Gastrocnemius medialis (tissue), 4 donors: ENCODE measurements around the gene TSPYL6. TPM values are rescaled to one million over a fixed set of nuclear protein-coding genes. Genes with fewer than 3 reads are reported as not detected.
A peak's percentile ranks its signal among the peaks of the same experiment; 100 is the strongest.

Experiments used
- ATAC-seq, 2 donors: fragments of 150-250 bp; one replicate each; pipeline ENCODE4 v1.9.1; 2016
- DNase-seq, 2 donors: peaks; one replicate each; pipeline ENCODE4 v3.0.0-alpha.2; 2019
- H3K27ac ChIP-seq, 4 donors: fragments of 200-600 bp; sonication (generic); 1 replicate in 1 of 4; 2 replicates in 3 of 4; pipeline ENCODE4 v1.5.1; 2016 to 2018; ENCODE audit warnings: mild to moderate bottlenecking in 2 of 4, moderate library complexity in 1 of 4
- H3K27me3 ChIP-seq, 3 donors: fragments of 200-600 bp; sonication (generic) in 2 of 3; 1 replicate in 1 of 3; 2 replicates in 2 of 3; pipeline versions ENCODE4 v1.5.1 to v1.6.0; 2016 to 2019; ENCODE audit warnings: mild to moderate bottlenecking in 1 of 3, moderate library complexity in 1 of 3
- H3K36me3 ChIP-seq, 2 donors: fragments of 200-600 bp; sonication (generic) in 1 of 2; one replicate each; pipeline ENCODE4 v1.5.1; 2017 to 2018
- H3K4me1 ChIP-seq, 2 donors: fragments of 200-600 bp; sonication (generic) in 1 of 2; one replicate each; pipeline ENCODE4 v1.5.1; 2016 to 2017; ENCODE audit warnings: mild to moderate bottlenecking in 2 of 2
- H3K4me3 ChIP-seq, 4 donors: fragments of 200-600 bp; sonication (generic) in 3 of 4; 1 replicate in 1 of 4; 2 replicates in 3 of 4; pipeline ENCODE4 v1.5.1; 2016 to 2019; ENCODE audit warnings: mild to moderate bottlenecking in 2 of 4
- H3K9me3 ChIP-seq, 3 donors: fragments of 200-600 bp; sonication (generic) in 2 of 3; 1 replicate in 1 of 3; 2 replicates in 2 of 3; pipeline ENCODE4 v1.5.1; 2016 to 2019
- POLR2A ChIP-seq, 2 donors: fragments of 450-650 bp; IDR thresholded peaks; one replicate each; pipeline ENCODE4 v1.6.1; 2017; ENCODE audit warnings: antibody characterized with exemption in 2 of 2, mild to moderate bottlenecking in 2 of 2, moderate library complexity in 2 of 2
- in situ Hi-C, 4 donors: fragments of 200-750 bp; cut with MboI; loops; one replicate each; pipeline versions ENCODE4 v1.15.0 to v1.8.0; 2017; ENCODE audit warnings: low sequenced_read_pairs in 4 of 4
- intact Hi-C: fragments of 100-400 bp; cut with DNase I; formaldehyde crosslinking; loops from one replicate; pipeline ENCODE4 v1.15.1; 2023; ENCODE audit warnings: low total_unique reads
- total RNA-seq, 4 donors: library from RNA; depleted of rRNA; stranded (reverse); fragments of >200 nt; gene quantifications; one replicate each; pipeline versions ENCODE4 v1.1.0 to v1.2.3, GENCODE V29; 2016
- TF ChIP-seq, protein P1 (sequence below), 5 experiments: fragments of 450-650 bp in 3 of 5; fragments of 200-600 bp in 2 of 5; sonication (generic) in 2 of 5; IDR thresholded peaks in 4 of 5; conservative IDR thresholded peaks in 1 of 5; 1 replicate in 4 of 5; 2 replicates in 1 of 5; pipeline ENCODE4 v1.5.1; 2016 to 2019; ENCODE audit warnings: antibody characterized with exemption in 5 of 5, mild to moderate bottlenecking in 3 of 5, moderate library complexity in 3 of 5

The TSPYL6 gene
- total RNA-seq, 4 donors from 2014 or later = not detected

DNA sequence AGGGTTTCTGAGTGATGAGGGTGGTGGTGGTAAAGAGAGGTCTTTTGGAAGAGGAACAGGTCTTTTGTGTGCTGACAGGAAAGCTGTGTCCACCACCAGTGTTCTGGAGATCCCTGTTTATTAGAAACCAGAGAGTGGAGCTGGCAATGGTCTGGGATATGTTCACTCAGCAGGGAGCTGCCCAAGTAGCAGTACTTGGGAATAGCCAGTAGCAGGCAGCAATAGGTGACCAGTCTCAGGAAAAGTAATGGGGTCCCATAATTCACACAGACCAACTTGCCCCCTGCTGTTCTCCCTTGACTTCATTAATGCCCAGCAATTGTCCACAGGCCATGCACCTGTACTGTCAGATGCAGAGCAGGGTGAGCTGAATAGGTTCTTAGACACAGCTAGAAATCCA, 1.8 kb downstream of the TSPYL6 start:
- TF ChIP-seq, protein P1, sequence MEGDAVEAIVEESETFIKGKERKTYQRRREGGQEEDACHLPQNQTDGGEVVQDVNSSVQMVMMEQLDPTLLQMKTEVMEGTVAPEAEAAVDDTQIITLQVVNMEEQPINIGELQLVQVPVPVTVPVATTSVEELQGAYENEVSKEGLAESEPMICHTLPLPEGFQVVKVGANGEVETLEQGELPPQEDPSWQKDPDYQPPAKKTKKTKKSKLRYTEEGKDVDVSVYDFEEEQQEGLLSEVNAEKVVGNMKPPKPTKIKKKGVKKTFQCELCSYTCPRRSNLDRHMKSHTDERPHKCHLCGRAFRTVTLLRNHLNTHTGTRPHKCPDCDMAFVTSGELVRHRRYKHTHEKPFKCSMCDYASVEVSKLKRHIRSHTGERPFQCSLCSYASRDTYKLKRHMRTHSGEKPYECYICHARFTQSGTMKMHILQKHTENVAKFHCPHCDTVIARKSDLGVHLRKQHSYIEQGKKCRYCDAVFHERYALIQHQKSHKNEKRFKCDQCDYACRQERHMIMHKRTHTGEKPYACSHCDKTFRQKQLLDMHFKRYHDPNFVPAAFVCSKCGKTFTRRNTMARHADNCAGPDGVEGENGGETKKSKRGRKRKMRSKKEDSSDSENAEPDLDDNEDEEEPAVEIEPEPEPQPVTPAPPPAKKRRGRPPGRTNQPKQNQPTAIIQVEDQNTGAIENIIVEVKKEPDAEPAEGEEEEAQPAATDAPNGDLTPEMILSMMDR (IDR thresholded peaks at IDR 0.05 in 4 of 5, conservative IDR thresholded peaks at IDR 0.05 in 1 of 5) = no peak
- TF ChIP-seq POLR2A (IDR thresholded peaks at IDR 0.05) = no peak
- in situ Hi-C loops (no loop called here), intact Hi-C loops (no loop called here)
- Histone ChIP-seq H3K4me3 (no peak overlapping the region), H3K4me1 (no peaks in the 10 kb centered on the region), H3K27ac (no peak overlapping the region), H3K36me3 (no peaks in the 10 kb centered on the region), H3K27me3 (no peaks in the 10 kb centered on the region), H3K9me3 (no peaks in the 10 kb centered on the region)
- ATAC-seq (peak in 1 of 2 donors; percentile 19), DNase-seq (no peak)

DNA sequence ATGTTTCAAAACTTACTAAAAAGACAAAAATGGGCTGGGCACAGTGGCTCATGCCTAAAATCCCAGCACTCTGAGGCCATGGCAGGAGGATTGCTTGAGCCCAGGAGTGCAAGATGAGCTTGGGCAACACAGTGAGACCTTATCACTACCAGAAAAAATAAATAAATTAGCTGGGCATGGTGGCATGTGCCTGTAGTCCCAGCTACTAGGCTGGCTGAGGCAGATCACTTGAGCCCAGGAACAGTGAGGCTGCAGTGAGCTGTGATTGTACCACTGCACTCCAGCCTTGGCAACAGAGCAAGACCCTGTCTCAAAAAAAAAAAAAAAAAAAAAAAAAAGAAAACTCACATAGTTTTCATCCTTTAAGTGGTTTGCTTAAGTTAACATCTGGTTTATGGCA, 6.4 kb downstream of the TSPYL6 start:
- Histone ChIP-seq H3K4me3 (no peak overlapping the region), H3K27ac (no peak overlapping the region), H3K36me3 (no peaks in the 10 kb centered on the region), H3K27me3 (no peaks in the 10 kb centered on the region), H3K4me1 (peaks cover 0 to 6% of the 10 kb centered on the region in 2 donors), H3K9me3 (no peaks in the 10 kb centered on the region)
- intact Hi-C loops = no loop called here
- TF ChIP-seq, protein P1 (IDR thresholded peaks at IDR 0.05 in 4 of 5, conservative IDR thresholded peaks at IDR 0.05 in 1 of 5) = no peak
- no peak for TF ChIP-seq POLR2A (IDR thresholded peaks at IDR 0.05)
- in situ Hi-C loops = no loop called here
- ATAC-seq = no peak
- no peak for DNase-seq

DNA sequence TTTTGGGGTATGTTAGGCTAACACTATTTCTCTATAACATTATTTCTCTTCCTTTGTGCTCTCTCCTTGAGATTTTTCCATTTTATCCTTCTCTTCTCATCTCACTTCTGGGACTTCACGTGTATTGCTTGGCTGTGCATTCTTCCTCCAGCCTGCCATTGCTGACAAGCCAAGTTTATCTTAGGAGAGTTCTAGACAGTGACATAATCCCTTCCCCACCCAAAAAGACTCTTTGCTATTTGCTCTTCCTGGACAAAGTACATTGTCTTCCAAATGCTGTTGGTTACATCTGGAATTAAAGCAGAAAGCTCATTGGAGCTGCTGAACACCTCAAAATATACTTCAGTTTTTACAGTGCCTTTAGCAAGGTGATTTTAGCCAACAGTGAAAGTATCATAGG, 8.9 kb downstream of the TSPYL6 start:
- Histone ChIP-seq H3K4me1 (peaks cover 0 to 6% of the 10 kb centered on the region in 2 donors), H3K4me3 (no peak overlapping the region), H3K27me3 (no peaks in the 10 kb centered on the region), H3K9me3 (no peaks in the 10 kb centered on the region), H3K36me3 (no peaks in the 10 kb centered on the region), H3K27ac (no peak overlapping the region)
- intact Hi-C loops = no loop called here
- TF ChIP-seq POLR2A (IDR thresholded peaks at IDR 0.05) = no peak
- TF ChIP-seq, protein P1 (IDR thresholded peaks at IDR 0.05 in 4 of 5, conservative IDR thresholded peaks at IDR 0.05 in 1 of 5) = no peak
- no peak for DNase-seq
- in situ Hi-C loops = no loop called here
- ATAC-seq = no peak

DNA sequence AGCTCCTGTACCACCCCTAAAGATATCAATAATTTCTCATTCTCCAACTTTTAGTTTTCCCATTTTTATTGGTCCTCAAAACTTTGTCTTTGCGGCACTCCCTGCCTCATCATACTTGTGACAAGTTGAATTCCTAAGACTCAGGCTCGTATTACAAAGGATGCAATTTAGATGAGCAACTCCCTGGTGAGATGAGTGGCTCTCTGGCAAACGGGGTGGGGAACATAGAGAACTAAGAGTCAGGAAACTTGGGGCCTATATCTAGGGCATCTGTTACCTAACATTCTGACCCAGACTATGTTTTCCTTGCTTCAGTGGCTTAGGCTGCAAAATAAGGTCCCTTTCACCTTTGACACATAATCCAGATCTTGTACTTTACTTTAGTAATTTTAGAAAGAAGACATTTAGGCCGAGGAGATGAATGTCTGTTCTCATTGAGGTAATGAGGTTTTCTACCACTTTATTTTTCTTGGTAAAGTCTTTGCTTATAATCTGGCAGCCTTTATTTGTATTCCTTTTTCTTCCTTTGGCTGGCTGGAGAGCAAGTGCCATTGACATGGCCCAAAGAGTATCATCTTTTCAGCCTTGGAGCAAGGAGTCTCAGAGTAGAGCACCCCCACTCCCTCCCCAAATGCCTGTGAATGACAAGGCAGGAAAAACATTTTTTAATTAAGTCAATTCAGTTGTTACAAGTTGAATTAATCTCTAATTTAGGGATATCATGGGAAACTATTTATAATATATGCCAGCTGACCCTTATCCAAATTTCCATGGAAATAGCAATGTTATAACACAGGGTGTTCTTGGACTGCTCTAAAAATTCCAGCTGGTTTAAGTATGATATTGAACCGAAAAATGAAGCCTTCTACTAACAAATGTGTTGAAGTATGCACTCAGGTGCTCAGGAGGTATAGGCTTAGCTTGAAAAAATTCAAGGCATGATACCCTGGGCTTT, 15.2 kb downstream of the TSPYL6 start:
- H3K4me1 ChIP-seq = peaks cover 15 to 27% of the 10 kb centered on the region in 2 donors
- peak; percentile 60 to 75 for DNase-seq

More for the DNA sequence above, 15.2 kb downstream of the TSPYL6 start:
- no peaks in the 10 kb centered on the region for H3K36me3 ChIP-seq
- in situ Hi-C loops = no loop called here
- no peaks in the 10 kb centered on the region for H3K27me3 ChIP-seq
- H3K27ac ChIP-seq = peak overlapping the region; percentile 42 to 57 (median 53)
- no peak overlapping the region for H3K4me3 ChIP-seq
- intact Hi-C loops = no loop called here
- H3K9me3 ChIP-seq = no peaks in the 10 kb centered on the region
- ATAC-seq = peak; percentile 86 to 92
- TF ChIP-seq, protein P1 (IDR thresholded peaks at IDR 0.05 in 4 of 5, conservative IDR thresholded peaks at IDR 0.05 in 1 of 5) = no peak
- no peak for TF ChIP-seq POLR2A (IDR thresholded peaks at IDR 0.05)
